Daoy (cell line): Measurements from ENCODE around the gene CIC. TPM values are rescaled to one million over a fixed set of nuclear protein-coding genes. Genes with fewer than 3 reads are reported as not detected.

ENCODE experiments used
- DNase-seq: peaks from one replicate; pipeline ENCODE4 v3.0.0-alpha.2; 2015; ENCODE audit warnings: low read depth
- total RNA-seq: library from RNA; depleted of rRNA; stranded (reverse); fragments of >200 nt; shearing (Covaris generic); gene quantifications from 2 replicates; pipeline ENCODE4 v1.2.3, GENCODE V29; 2014

Gene CIC
- total RNA-seq, 1 experiment from 2014 or later = 17.4 TPM

DNA sequence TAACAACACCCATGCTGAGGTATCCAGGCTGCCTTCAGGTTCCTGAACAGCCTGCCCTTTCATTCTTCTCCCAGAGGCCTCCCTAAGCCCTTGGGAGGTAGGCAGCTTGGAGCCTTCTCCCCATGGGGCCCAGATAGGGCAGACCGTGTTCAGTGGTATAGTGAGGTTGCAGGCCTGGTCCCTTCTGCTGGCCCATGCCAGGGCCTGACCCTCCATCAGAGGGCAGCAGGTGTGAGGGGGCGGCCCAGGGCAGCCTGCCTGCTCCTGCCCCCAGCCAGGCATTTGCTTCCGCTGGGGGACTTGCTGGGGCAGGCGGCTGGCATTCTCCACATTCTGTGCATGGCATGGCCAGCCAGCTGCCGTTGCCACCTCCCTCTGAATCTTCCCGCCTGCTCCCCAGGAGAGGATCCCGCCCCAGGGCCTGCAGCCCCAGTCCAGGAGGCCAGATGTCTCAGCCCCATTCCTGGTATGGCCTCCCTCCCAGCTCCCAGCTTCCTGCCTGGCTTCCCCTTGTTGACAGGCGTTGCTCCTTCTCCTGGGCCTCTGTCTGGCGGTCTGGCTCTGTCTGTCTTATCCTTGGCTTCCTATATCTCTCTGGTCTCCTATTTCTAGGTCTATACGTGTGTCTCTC lies 8.9 kb downstream of the CIC start:
- peak; percentile 76 for DNase-seq

- DNase-seq = no peak
Measured at GRCh38 chr19:42278452-42279154, 9.6 kb downstream of the CIC start.

- DNase-seq = no peak
Measured at GRCh38 chr19:42279155-42279901, 10.3 kb downstream of the CIC start.

- peak; percentile 95 for DNase-seq
Measured at GRCh38 chr19:42279902-42280814, 11.1 kb downstream of the CIC start.

GRCh38 chr19:42280815-42281145 lies 11.7 kb downstream of the CIC start:
- peak; percentile 57 for DNase-seq

GRCh38 chr19:42281146-42281826 lies 12.2 kb downstream of the CIC start:
- peak; percentile 65 for DNase-seq

DNA sequence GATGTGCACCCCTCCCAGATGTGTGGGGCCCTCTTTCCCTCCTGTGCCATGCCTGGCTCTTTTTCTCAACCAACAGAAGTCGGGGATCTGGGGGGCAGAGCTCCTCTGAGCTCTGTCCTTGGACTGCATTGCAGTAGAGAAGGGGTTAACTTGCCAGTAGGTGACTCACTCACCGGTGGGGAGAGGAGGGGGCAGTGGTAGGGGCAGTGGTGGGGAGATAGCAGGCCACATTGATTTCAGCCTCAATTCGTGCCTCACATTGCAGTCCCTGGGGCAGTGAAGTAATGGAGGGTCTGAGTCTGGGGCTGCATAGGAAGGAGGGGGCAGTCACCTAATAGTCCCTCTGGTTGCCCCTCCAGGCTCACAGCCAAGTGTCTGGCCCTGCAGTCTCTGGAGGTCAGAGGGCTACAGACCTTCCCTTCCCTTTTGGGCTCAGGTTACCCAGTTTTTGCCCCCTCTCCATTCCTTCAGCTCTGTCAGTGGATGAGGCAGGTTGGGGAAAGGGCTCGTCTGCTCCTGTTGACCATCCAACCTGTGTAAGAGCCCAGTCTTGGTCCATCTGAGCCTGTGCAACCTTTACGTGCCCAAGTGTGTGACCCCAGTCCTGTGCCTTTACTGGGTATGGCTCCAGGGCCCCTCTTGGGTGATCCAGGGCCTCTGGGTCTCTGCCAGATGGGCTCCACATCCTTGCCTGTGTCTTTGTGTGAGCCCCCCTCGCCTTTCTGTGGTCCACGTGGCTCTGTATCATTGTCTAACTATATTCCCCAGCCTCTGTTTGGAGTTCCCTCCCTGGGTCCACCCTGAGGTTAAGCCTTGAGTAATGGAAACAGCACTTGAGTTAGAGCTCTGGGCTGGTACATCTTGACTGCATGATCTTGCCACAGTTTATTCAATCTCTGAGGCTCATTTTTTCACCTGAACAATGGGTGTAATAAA lies 13.0 kb downstream of the CIC start:
- peak; percentile 75 for DNase-seq

DNA sequence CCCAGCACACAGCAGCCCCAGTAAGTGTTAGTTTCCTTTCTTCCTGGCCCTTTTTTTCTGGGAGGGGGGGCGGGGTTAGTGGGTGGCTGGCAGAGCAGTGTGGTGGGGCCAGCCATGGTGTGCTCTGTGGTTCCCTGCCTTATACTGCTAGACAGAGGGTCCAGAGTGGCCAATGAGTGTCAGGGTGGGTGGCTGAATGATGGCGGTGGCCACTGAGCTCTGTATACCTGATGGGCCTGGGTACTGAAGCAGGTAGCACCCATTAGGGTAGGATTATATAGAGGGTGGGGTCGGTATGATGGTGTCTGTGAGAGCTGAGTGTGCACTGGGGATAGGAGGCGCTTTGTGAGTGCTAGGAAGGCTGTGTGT lies 13.8 kb downstream of the CIC start:
- no peak for DNase-seq

DNA sequence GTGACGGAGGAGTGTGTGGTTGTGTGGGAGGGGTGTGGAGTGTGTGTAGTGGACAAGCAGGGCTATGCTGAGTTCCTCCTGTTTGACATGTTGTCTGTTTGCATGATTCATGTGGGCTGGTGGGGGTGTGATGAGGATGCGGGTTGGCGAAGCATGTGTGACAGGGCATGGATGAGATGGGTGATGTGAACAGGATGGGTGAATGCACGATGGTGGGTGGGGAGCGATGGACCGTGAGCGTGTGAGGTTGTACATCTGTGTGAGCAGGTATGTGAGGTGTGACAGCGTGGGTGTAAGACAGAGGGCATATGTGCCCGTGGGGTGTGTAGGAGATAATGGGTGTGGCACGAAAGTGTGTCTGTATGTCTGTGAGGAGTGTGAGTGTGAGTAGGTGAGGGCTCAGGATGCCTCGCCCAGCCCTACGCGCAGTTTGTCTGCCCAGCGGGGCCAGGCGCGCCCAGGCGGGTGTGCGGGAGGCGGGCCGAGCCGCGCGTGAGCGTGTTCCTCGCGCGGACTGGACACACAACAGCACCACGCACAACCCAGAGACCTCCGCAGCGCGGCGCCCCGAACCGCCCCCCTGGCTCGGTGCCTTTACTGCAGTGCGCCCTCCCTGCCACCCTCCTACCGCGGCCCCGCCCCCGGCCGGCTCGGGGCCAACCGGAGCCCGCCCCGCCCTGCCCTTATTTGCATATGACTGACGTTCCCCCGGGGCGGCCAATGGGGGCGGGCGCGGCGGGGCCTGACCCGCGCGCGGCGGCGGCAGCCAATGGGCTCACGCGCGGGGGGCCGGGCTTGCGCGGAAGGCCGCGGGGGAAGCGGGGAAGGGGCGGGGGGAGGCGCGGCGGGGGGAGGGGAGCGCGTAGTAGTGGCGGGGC lies 14.4 kb downstream of the CIC start:
- DNase-seq = peak; percentile 97

DNA sequence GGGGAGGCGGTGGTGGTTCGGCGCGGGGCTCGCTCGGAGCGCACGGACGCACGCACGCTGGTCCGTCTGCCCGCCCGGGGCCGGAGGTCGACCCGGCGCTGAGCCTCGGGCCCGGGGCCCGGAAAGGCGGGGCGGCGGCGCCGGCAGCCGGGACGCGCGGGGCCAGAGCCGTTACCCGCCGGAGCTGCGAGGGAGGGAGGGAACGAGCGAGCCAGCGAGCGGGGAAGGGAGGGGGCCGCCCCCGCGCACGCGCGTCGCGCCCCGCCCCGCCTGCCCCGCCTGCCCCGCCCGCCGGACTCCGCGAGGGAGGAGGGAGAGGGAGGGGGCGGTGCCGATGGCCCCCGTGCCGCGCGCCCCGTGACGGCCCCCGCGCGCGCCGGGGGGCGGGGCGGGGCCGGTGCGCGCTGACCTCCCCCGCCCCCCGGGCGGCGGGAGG lies 15.0 kb downstream of the CIC start:
- peak; percentile 90 for DNase-seq

DNA sequence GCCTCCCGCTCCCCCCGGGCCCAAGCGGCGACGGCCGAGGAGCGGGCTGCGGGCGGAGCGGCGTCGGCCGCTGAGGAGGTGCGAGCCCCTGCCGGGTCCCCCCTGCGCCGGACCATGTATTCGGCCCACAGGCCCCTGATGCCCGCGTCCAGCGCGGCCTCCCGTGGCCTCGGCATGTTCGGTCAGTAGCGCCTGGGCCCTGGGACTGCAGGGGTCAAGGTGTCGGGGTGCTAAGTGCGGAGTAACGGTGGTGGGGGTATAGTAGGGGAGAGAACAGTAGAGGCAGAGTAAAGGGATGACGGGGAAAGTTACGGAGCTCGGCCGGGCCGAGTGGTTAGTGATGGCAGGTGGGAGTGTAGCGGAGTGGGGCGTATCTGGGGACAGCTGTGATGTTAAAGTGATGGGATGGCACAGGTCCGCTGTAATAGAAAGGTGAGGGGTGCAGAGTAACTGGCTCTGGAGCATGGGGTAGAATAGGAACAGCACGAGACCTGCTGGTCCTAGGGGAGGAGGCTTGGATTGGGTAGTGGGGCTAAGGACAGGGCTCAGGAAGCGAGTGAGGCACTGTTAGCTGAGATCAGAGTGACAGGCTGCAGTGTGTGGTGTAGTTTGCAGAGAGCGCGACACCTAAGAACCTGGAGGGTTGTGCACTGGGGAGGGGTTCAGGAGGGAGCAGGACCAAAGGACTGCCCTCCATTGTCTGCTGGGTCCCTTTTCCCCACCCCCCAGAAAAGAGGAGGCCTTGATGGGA lies 15.7 kb downstream of the CIC start:
- DNase-seq = no peak

DNA sequence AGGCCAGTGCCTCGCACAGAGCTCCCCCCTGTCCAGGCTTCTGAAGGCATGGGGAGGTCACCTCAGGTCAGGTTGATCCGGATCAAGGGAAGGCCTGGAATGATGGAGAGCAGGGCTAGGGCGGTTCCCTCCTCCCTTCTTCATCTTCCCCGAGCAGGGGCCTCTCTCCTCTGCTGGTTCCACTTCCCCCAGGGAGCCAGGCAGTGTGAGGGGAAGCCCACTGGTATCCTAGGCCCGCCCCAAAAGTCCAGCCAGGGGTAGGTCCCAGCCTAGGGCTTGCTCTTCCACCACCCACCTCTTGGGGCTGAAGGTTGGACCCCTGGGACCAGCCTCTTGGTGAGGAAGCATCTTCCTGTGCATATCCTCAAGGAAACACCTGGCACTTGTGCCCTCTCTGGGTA lies 16.5 kb downstream of the CIC start:
- no peak for DNase-seq

GRCh38 chr19:42285988-42286348 lies 16.9 kb downstream of the CIC start:
- no peak for DNase-seq

DNA sequence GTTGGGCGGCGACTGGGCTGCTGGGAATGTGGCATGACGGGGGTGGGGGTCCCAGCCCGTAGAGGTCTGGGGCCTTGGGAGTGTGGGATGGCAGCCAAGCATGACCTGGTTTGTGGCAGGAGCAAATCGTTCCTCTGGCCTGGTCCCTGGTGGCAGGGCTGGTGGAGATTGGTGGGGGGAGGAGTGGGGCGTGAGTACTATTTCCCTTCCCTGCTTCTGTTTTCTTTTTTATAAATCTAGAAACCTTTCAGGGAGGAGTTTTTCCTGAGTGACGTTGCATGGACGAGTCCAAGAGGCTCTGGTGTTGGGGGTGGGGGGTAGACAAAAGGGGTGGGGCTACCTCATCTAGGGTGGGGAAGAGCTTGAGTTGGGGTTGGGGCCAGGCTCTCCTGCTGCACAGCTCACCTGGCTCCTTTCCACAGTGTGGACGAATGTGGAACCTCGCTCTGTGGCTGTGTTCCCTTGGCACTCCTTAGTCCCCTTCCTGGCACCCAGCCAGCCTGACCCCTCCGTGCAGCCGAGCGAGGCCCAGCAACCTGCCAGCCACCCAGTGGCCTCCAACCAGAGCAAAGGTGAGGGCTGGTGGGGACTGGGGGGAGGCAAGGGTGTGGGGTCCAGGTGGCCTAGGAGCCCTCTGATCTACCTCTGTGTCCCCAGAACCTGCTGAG lies 17.4 kb downstream of the CIC start:
- no peak for DNase-seq

- no peak for DNase-seq
Measured at GRCh38 chr19:42287017-42287826, 18.2 kb downstream of the CIC start.

DNA sequence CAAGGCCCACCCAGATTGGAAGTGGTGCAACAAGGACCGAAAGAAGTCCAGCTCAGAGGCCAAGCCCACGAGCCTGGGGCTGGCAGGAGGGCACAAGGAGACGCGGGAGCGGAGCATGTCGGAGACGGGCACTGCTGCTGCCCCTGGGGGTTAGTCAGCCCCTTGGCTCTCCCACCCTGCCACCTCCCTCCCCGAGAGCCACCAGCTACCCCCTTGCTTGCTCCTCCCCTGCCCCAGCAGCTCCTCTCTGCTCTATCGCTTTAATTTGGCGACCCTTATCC lies 18.7 kb downstream of the CIC start:
- no peak for DNase-seq

DNA sequence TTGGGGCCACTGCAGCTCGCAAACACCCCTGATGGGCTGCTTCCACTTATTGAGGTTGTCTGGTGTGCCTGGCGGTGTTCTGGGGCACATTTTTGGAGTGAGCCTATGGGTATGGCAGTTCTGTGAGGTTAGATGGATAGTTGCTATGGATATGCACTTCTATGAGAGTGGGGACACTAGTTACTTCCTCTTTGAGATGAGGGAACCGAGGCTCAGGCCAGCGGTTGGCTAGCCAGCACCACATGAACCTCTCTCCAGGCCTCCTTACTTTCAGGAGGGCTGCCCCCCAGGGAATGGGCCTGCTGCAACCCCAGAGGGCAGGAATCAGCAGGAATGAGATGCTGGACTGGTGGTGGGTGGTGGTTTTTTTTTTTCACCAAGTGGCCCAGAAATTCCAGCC lies 19.3 kb downstream of the CIC start:
- DNase-seq = no peak
